ENCODE results near the gene IL1B. TPM values are rescaled to one million over a fixed set of nuclear protein-coding genes. Genes with fewer than 3 reads are reported as not detected.
A peak's percentile ranks its signal among the peaks of the same experiment; 100 is the strongest.
"Not testable (repeated sequence)": the region's sequence is repeated elsewhere in the genome, so short reads cannot be mapped to it uniquely, and the experiment has no call there.

Gene IL1B
- total RNA-seq, 2 donors from 2014 or later = 0.14 TPM; not detected in 1

- peak overlapping the region; percentile 47 for H3K27ac Mint-ChIP-seq
- H3K4me3 Mint-ChIP-seq = no peak overlapping the region
- H3K9me3 Mint-ChIP-seq = no peaks in the 10 kb centered on the region
Measured at GRCh38 chr2:112841295-112842044, 4.9 kb upstream of the IL1B start.

GRCh38 chr2:112840068-112840445 is 3.5 kb upstream of the IL1B start:
- H3K27me3 Mint-ChIP-seq (ENCODE audit: low read depth) = peaks cover 48% of the 10 kb centered on the region
- no peak for ATAC-seq (replicated peaks in 1 of 2)

More at GRCh38 chr2:112841295-112842044, 4.9 kb upstream of the IL1B start:
- Mint-ChIP-seq H3K36me3 (ENCODE audit: insufficient read depth in 2 of 2) (no peaks in the 10 kb centered on the region), H3K4me1 (ENCODE audit: low read depth) (no peaks in the 10 kb centered on the region), H3K27me3 (ENCODE audit: low read depth) (peaks cover 39% of the 10 kb centered on the region)
- ATAC-seq (replicated peaks in 1 of 2) (no peak), DNase-seq (no peak)

GRCh38 chr2:112839407-112840067 is 3.0 kb upstream of the IL1B start:
- no peak for ATAC-seq (replicated peaks in 1 of 2)
- Mint-ChIP-seq H3K27ac (no peak overlapping the region), H3K27me3 (ENCODE audit: low read depth) (peaks cover 48% of the 10 kb centered on the region), H3K36me3 (ENCODE audit: insufficient read depth in 2 of 2) (no peaks in the 10 kb centered on the region), H3K9me3 (no peaks in the 10 kb centered on the region), H3K4me1 (ENCODE audit: low read depth) (no peaks in the 10 kb centered on the region), H3K4me3 (no peak overlapping the region)
- DNase-seq = no peak

More at GRCh38 chr2:112840068-112840445, 3.5 kb upstream of the IL1B start:
- Mint-ChIP-seq H3K27ac (no peak overlapping the region), H3K4me3 (no peak overlapping the region), H3K9me3 (no peaks in the 10 kb centered on the region), H3K36me3 (ENCODE audit: insufficient read depth in 2 of 2) (no peaks in the 10 kb centered on the region), H3K4me1 (ENCODE audit: low read depth) (no peaks in the 10 kb centered on the region)
- DNase-seq = no peak

- ATAC-seq (replicated peaks in 1 of 2) = no peak
- Mint-ChIP-seq H3K4me3 (no peak overlapping the region), H3K4me1 (ENCODE audit: low read depth) (no peaks in the 10 kb centered on the region), H3K36me3 (ENCODE audit: insufficient read depth in 2 of 2) (no peaks in the 10 kb centered on the region), H3K27ac (no peak overlapping the region), H3K27me3 (ENCODE audit: low read depth) (peaks cover 37% of the 10 kb centered on the region), H3K9me3 (peaks cover 0 to 1% of the 10 kb centered on the region in 2 donors)
- no peak for DNase-seq
Measured at GRCh38 chr2:112836163-112836560, 417 bp downstream of the IL1B start.

GRCh38 chr2:112835536-112836162 is 930 bp downstream of the IL1B start:
- ATAC-seq (replicated peaks in 1 of 2) = no peak
- peaks cover 0 to 1% of the 10 kb centered on the region in 2 donors for H3K9me3 Mint-ChIP-seq
- no peak for DNase-seq
- H3K4me1 Mint-ChIP-seq (ENCODE audit: low read depth) = no peaks in the 10 kb centered on the region
- no peak overlapping the region for H3K4me3 Mint-ChIP-seq
- peaks cover 35% of the 10 kb centered on the region for H3K27me3 Mint-ChIP-seq (ENCODE audit: low read depth)
- H3K27ac Mint-ChIP-seq = no peak overlapping the region
- H3K36me3 Mint-ChIP-seq (ENCODE audit: insufficient read depth in 2 of 2) = no peaks in the 10 kb centered on the region

GRCh38 chr2:112835061-112835501 is 1.5 kb downstream of the IL1B start:
- H3K4me3 Mint-ChIP-seq = no peak overlapping the region
- DNase-seq (no peak), ATAC-seq (replicated peaks in 1 of 2) (no peak)
- peaks cover 41% of the 10 kb centered on the region for H3K27me3 Mint-ChIP-seq (ENCODE audit: low read depth)
- H3K9me3 Mint-ChIP-seq = peaks cover 0 to 1% of the 10 kb centered on the region in 2 donors
- no peaks in the 10 kb centered on the region for H3K36me3 Mint-ChIP-seq (ENCODE audit: insufficient read depth in 2 of 2)
- no peaks in the 10 kb centered on the region for H3K4me1 Mint-ChIP-seq (ENCODE audit: low read depth)
- no peak overlapping the region for H3K27ac Mint-ChIP-seq

- Mint-ChIP-seq H3K4me1 (ENCODE audit: low read depth) (no peaks in the 10 kb centered on the region), H3K36me3 (ENCODE audit: insufficient read depth in 2 of 2) (no peaks in the 10 kb centered on the region), H3K9me3 (peaks cover 0 to 1% of the 10 kb centered on the region in 2 donors), H3K27ac (no peak overlapping the region), H3K4me3 (no peak overlapping the region), H3K27me3 (ENCODE audit: low read depth) (peaks cover 44% of the 10 kb centered on the region)
- ATAC-seq (replicated peaks in 1 of 2) = no peak
- no peak for DNase-seq
Measured at GRCh38 chr2:112834396-112835037, 2.1 kb downstream of the IL1B start.

GRCh38 chr2:112833976-112834375 is 2.6 kb downstream of the IL1B start:
- H3K27ac Mint-ChIP-seq = no peak overlapping the region
- peaks cover 4% of the 10 kb centered on the region for H3K4me1 Mint-ChIP-seq (ENCODE audit: low read depth)
- DNase-seq (no peak), ATAC-seq (replicated peaks in 1 of 2) (no peak)
- H3K36me3 Mint-ChIP-seq (ENCODE audit: insufficient read depth in 2 of 2) = no peaks in the 10 kb centered on the region
- H3K9me3 Mint-ChIP-seq = peaks cover 0 to 1% of the 10 kb centered on the region in 2 donors
- peaks cover 45% of the 10 kb centered on the region for H3K27me3 Mint-ChIP-seq (ENCODE audit: low read depth)
- H3K4me3 Mint-ChIP-seq = no peak overlapping the region

GRCh38 chr2:112833639-112833931 is 3.0 kb downstream of the IL1B start:
- DNase-seq; H3K36me3 Mint-ChIP-seq (ENCODE audit: insufficient read depth in 2 of 2); H3K4me1 Mint-ChIP-seq (ENCODE audit: low read depth); H3K9me3 Mint-ChIP-seq; H3K4me3 Mint-ChIP-seq; ATAC-seq (replicated peaks in 1 of 2); H3K27ac Mint-ChIP-seq: not testable (repeated sequence)
- peaks cover 45% of the 10 kb centered on the region for H3K27me3 Mint-ChIP-seq (ENCODE audit: low read depth)

GRCh38 chr2:112832841-112833638 is 3.5 kb downstream of the IL1B start:
- Mint-ChIP-seq H3K36me3 (ENCODE audit: insufficient read depth in 2 of 2) (no peaks in the 10 kb centered on the region), H3K4me3 (no peak overlapping the region), H3K27ac (no peak overlapping the region), H3K4me1 (ENCODE audit: low read depth) (peaks cover 13% of the 10 kb centered on the region), H3K27me3 (ENCODE audit: low read depth) (peaks cover 41% of the 10 kb centered on the region), H3K9me3 (peaks cover 0 to 1% of the 10 kb centered on the region in 2 donors)
- DNase-seq = no peak
- ATAC-seq (replicated peaks in 1 of 2) = no peak

GRCh38 chr2:112831946-112832840 is 4.4 kb downstream of the IL1B start:
- ATAC-seq (replicated peaks in 1 of 2) = no peak
- Mint-ChIP-seq H3K9me3 (peaks cover 0 to 1% of the 10 kb centered on the region in 2 donors), H3K27ac (no peak overlapping the region), H3K4me1 (ENCODE audit: low read depth) (peaks cover 13% of the 10 kb centered on the region), H3K4me3 (no peak overlapping the region), H3K36me3 (ENCODE audit: insufficient read depth in 2 of 2) (no peaks in the 10 kb centered on the region), H3K27me3 (ENCODE audit: low read depth) (peaks cover 40% of the 10 kb centered on the region)
- DNase-seq = no peak

GRCh38 chr2:112831513-112831845 is 5.1 kb downstream of the IL1B start:
- Mint-ChIP-seq H3K27ac (no peak overlapping the region), H3K27me3 (ENCODE audit: low read depth) (peaks cover 33% of the 10 kb centered on the region), H3K4me1 (ENCODE audit: low read depth) (peaks cover 13% of the 10 kb centered on the region), H3K9me3 (peaks cover 0 to 1% of the 10 kb centered on the region in 2 donors), H3K36me3 (ENCODE audit: insufficient read depth in 2 of 2) (no peaks in the 10 kb centered on the region), H3K4me3 (no peak overlapping the region)
- no peak for ATAC-seq (replicated peaks in 1 of 2)
- no peak for DNase-seq
